PFSK-1 (cell line): ENCODE data around the gene RPIA.

Source experiments
- FOXP2 ChIP-seq: optimal IDR thresholded peaks from 2 replicates; pipeline ENCODE3; 2011; ENCODE audit warnings: borderline replicate concordance, control low read depth, inconsistent platforms; ENCODE audit not compliant: insufficient read depth; ENCODE audit errors: extremely low read length, extremely low read depth
- POLR2AphosphoS5 ChIP-seq: IDR thresholded peaks from 2 replicates; pipeline ENCODE4 v1.6.1; 2012; ENCODE audit warnings: low read depth, mild to moderate bottlenecking, control low read depth, low read length, moderate library complexity
- REST ChIP-seq, 2 experiments: IDR thresholded peaks; 2 replicates each; pipeline versions ENCODE4 v1.6.1 to v1.8.0; 2011 to 2012; ENCODE audit warnings: low read depth in 2 of 2, low read length in 2 of 2, control low read depth in 1 of 2, inconsistent platforms in 1 of 2, mild to moderate bottlenecking in 1 of 2, moderate library complexity in 1 of 2; ENCODE audit not compliant: insufficient read depth in 1 of 2
- SIN3A ChIP-seq: IDR thresholded peaks from 2 replicates; pipeline ENCODE4 v1.6.1; 2012; ENCODE audit warnings: mild to moderate bottlenecking, low read length, moderate library complexity, borderline replicate concordance; ENCODE audit not compliant: insufficient read depth
- TAF1 ChIP-seq: IDR thresholded peaks from 2 replicates; pipeline ENCODE4 v1.6.1; 2012; ENCODE audit warnings: low read length, control low read depth, borderline replicate concordance; ENCODE audit not compliant: insufficient read depth

RPIA gene

DNA sequence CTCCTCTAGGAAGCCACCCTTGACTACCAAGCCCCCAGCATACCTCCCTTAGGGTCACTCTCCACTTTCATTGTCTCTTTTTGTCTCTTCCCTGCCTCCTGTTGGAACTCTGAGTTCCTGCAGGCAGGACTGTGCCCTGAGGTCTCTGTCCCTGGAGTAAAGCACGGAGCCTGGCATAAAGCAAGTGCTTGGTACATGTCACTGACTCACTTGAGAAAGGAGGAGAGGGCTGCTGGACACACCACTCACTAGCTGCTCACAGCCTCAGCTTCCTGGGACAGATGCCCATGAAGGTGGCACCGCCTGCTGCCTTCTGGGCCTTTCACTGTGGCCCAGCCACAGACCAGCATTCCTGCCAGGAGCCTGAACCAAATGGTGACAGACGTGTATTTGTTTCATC, 64.4 kb downstream of the RPIA start:
- TF ChIP-seq FOXP2 (no peak), POLR2AphosphoS5 (no peak), REST (IDR thresholded peaks at IDR 0.05; ENCODE audit: insufficient read depth in 1 of 2, low read depth in 2 of 2, low read length in 2 of 2) (no peak), SIN3A (no peak), TAF1 (no peak)

- TF ChIP-seq SIN3A = no peak
- no peak for TF ChIP-seq REST (IDR thresholded peaks at IDR 0.05; ENCODE audit: insufficient read depth in 1 of 2, low read depth in 2 of 2, low read length in 2 of 2)
- TF ChIP-seq FOXP2 = no peak
- TF ChIP-seq TAF1 = no peak
- no peak for TF ChIP-seq POLR2AphosphoS5
Measured at GRCh38 chr2:88757025-88757424, 65.6 kb downstream of the RPIA start.

DNA sequence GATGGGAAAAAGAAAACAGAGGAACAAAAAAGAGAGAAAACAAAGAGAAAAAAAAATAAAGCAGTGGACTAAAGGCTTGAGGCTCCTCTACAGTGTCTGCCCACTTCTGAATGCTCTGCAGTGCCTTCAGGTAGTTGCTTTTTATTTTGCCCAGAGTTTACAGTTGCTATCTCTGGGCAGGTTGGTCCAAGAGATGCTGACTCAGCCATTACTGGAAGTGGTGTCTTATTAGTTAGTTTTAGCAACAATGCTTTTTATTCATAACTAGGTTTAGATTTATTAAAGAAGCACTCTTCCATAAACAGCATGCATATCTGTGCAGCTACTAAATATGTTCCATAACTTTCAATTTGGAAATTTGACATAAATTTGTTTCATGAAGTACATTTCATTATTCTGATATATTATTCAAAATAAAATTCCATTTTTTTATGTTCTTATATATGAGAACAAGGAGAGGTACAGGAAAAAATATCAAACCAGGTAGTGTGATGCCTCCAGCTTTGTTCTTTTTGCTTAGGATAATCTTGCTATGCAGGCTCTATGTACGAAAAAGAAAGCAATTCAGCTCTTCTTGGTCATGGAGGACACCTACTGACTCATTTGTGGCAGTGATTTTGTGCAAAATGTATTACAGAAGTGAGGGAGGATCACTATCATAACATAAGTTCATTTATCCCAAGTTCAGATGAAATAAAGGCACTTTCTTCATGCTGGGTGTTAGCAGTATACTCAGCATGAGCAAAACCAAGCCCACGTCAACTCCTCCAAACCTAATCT, 69.5 kb downstream of the RPIA start:
- no peak for TF ChIP-seq REST (IDR thresholded peaks at IDR 0.05; ENCODE audit: insufficient read depth in 1 of 2, low read depth in 2 of 2, low read length in 2 of 2)
- TF ChIP-seq POLR2AphosphoS5 = no peak
- no peak for TF ChIP-seq FOXP2
- no peak for TF ChIP-seq TAF1
- TF ChIP-seq SIN3A = no peak

- TF ChIP-seq REST (IDR thresholded peaks at IDR 0.05; ENCODE audit: insufficient read depth in 1 of 2, low read depth in 2 of 2, low read length in 2 of 2) = no peak
- TF ChIP-seq TAF1 = no peak
- TF ChIP-seq POLR2AphosphoS5 = no peak
- TF ChIP-seq SIN3A = no peak
- TF ChIP-seq FOXP2 = no peak
Measured at GRCh38 chr2:88764141-88764849, 72.8 kb downstream of the RPIA start.

- TF ChIP-seq POLR2AphosphoS5 (no peak), TAF1 (no peak), REST (IDR thresholded peaks at IDR 0.05; ENCODE audit: insufficient read depth in 1 of 2, low read depth in 2 of 2, low read length in 2 of 2) (no peak), FOXP2 (no peak), SIN3A (no peak)
Measured at GRCh38 chr2:88764850-88765153, 73.3 kb downstream of the RPIA start.
